Hepatic stellate cell (primary cell): ENCODE data around the gene FLNB.

Source experiments
- DNase-seq: peaks from one replicate; pipeline ENCODE4 v3.0.0; 2011; ENCODE audit warnings: low spot score

Gene FLNB

DNA sequence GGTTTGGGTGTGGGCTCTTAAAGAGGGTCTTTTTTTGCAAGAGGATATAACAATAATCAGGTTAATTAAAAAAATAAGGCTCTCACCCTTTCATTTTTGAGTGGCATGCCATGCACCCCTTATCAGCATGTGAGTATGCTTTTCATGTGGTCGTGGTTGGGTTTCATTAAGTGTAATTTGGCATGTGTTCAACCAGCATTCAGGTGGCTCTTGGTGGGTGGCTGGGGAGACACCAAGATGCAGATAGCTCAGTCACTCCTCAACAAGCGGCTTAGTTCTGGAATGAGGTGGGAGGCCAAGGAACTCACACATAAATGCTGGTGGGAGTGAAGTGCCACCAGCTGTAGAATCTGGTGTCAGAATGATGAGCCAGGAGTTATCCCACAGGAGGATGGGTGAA lies 66.8 kb downstream of the FLNB start:
- DNase-seq = no peak

- no peak for DNase-seq
Measured at GRCh38 chr3:58077596-58078285, 69.5 kb downstream of the FLNB start.

DNA sequence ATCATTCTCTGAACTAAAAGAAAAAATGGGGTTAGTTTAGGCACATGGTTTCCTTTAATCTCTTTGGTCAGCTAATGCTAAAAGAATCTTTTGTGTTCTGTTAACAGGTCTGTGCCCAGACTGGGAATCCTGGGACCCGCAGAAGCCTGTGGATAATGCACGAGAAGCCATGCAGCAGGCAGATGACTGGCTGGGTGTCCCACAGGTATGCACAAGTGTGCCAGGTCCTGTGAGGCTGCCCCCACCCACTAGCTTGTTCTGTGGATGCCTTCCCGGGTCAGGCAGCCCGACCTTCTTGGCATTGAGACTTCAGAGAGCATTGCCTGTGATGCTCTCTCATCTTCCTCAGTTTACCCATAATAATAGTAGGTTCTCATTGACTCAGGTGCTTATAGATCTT lies 70.4 kb downstream of the FLNB start:
- no peak for DNase-seq

GRCh38 chr3:58079773-58080172 lies 71.6 kb downstream of the FLNB start:
- no peak for DNase-seq

DNA sequence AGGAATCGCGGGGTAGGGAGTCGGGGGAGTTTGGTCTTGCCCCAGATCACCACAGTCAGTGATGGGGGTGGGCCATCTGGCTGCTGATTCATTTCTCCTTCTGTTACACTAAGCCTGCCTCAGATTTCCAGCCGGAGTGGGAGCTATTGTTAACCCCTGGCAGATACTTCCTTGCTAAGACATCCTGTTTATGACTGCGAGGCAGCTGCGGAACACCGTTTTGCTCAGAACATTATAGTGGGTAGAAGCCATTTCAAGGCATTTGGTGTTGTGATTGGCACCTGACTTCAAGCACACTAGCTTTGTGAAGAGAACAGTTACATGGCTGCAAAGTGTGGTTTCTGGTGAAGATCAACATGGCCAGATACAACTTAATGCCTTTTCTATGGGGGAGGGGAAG lies 73.8 kb downstream of the FLNB start:
- no peak for DNase-seq

DNA sequence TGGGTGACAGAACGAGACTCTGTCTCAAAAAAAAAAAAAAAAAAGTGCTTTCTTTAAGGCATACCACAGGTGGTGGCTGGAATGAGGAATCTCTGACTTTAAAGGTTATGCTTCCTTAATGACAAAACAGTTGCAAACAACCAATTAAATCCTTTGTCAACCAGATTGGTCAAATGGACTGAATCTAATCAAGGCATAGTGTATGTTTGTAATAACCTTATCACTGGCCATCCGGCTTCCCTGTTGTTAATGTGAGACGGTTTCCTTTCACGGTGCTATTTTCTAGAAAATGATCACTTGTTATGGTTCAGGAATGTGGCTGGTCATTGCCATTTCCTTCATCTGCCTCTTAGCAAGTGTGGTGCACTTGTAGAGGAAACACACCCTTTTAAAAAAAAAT lies 75.9 kb downstream of the FLNB start:
- no peak for DNase-seq

DNA sequence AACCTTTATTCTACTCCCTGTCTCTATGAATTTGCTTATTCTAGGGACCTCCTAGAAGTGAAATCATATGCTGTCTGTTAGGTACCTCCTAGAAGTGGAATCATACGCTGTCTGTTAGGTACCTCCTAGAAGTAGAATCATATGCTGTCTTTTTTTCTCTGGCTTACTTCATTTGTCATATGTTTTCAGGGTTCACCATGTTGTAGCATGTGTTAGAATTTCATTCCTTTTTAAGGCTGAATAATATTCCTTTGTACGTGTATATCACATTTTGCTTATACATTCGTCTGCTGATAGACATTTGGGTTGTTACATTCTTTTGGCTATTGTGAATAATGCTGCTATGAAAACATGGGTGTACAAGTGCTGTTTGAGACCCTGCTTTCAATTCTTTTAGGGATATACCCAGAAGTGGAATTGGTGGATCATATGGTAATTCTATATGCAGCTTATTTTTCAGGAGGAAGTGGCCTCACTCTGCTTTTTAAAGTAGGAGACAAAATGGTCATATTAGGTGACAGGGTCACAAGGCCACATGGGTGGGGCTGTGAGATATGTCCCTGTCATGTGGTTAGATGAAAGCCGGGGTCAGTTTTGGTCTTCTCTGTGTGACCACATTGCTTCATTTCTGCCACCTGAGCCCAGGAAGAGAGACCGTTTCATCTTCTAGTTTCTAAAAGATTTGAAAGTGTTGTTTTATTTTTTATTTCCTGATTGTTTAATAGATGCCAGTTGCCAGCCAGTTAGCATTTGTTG lies 76.7 kb downstream of the FLNB start:
- DNase-seq = no peak

DNA sequence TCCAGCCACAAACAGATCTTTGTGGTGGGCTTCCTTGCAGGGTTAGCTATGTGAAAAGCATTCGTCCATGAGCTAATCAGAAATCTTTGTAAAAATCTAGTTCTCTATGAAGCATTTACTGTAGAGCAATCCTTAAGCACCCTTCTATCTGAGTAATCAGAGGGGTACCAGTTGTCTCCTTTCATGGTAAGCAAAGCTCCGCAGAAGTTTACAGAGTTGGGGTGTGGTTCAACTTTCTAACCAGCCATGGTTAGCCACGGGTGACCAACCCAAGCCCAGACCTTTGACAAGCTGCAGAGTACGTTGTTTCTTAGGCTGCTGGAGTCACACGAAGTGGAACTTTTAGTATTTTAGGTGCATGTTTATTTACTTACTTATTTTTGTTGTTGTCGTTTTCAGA lies 77.4 kb downstream of the FLNB start:
- no peak for DNase-seq

GRCh38 chr3:58088501-58088900 lies 80.3 kb downstream of the FLNB start:
- no peak for DNase-seq

DNA sequence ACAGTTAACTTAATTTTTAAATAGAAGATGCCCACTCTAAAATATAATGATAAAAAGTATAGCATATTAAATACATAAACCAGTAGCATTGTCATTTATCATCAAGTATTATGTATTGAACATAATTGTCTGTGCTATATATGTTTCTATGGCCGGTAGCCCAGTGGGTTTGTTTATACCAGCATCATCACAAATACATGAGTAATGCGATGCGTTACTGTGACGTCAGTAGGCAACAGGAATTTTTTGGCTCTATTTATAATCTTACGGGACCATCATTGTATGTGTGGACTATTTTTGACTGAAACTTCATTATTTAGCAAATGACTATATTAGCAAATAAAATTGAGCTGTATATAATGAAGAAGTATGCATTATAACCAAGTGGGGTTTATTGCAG lies 82.1 kb downstream of the FLNB start:
- no peak for DNase-seq

DNA sequence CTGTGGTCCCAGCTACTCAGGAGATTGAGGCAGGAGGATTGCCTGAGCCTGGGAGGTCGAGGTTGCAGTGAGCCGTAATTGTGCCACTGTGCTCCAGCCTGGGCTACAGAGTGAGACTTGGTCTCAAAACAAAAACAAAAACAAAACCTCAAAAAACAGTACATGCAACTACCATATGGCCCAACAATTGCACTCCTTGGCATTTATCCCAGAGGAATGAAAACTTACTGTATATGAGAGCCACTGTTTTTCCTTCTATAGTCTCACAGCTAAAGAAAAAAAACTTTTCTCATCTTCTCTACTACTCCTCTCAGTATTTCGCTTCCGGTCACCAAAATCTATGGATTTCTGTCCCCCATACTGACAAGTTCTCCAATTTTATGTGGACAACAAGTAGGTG lies 84.3 kb downstream of the FLNB start:
- DNase-seq = no peak

- peak; percentile 46 for DNase-seq
Measured at GRCh38 chr3:58093574-58094195, 85.5 kb downstream of the FLNB start.

- DNase-seq = no peak
Measured at GRCh38 chr3:58094657-58095056, 86.4 kb downstream of the FLNB start.

- DNase-seq = no peak
Measured at GRCh38 chr3:58095603-58096138, 87.4 kb downstream of the FLNB start.

- DNase-seq = no peak
Measured at GRCh38 chr3:58098531-58098930, 90.3 kb downstream of the FLNB start.

GRCh38 chr3:58099865-58100264 lies 91.6 kb downstream of the FLNB start:
- DNase-seq = no peak

GRCh38 chr3:58101499-58102389 lies 93.5 kb downstream of the FLNB start:
- no peak for DNase-seq

- DNase-seq = no peak
Measured at GRCh38 chr3:58102390-58102750, 94.1 kb downstream of the FLNB start.

DNA sequence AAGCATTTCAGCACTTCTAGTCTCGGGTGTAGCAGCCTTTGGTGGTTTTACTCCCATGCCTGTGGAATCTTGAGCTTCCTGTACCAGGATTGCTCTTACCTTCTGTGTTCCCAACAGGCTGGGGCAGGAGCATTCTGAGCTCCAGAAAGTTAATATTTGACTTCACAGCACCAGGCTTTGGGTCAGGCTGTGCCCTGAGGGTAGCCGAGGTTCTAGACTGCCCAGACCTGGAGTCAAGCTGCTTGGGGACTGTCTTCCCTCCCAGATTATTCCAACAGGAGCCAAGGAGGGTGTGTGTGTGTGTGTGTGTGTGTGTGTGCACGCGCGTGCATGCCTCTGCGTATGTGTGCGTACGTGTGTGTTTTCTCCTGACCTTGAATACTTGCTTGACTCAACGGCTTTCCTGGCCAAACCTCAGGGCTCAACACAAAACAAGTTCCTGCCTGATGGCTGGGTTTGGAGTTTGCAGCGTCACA lies 94.8 kb downstream of the FLNB start:
- DNase-seq = no peak

GRCh38 chr3:58104151-58104550 lies 95.9 kb downstream of the FLNB start:
- no peak for DNase-seq

DNA sequence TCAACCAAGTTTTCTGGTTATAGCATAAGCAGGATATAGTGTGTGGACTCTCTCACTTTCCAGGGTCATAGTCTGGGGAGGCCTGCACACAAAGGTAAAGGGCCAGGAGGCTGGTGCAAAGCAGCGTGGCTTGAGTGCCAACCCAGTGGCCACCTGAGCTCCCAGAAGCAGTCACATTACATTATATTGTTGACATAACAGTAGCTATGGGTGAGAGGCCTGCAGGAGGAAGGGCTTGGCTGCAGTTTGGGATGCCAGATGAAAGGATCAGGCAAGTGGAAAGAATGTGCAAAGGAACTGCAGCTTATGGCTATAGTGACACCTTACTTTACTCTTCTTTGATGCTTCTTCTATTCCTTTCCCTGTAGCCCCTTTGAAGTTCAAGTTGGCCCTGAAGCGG lies 96.5 kb downstream of the FLNB start:
- no peak for DNase-seq

GRCh38 chr3:58105196-58105595 lies 97.0 kb downstream of the FLNB start:
- DNase-seq = no peak
